A549 (cell line): ENCODE data around the gene LPO. TPM values are rescaled to one million over a fixed set of nuclear protein-coding genes. Genes with fewer than 3 reads are reported as not detected.

ENCODE experiments used
- ATAC-seq, 2 experiments: fragments of 200-7000 bp in 1 of 2; fragments of >200 bp in 1 of 2; cut with Nextera tagmentation in 1 of 2; cut with Tn5 transposase in 1 of 2; 3 replicates each; pipeline versions ENCODE4 v1.8.0 to v1.9.1; 2018 to 2020; ENCODE audit warnings: mild to moderate bottlenecking in 1 of 2, moderate library complexity in 1 of 2
- CTCF ChIA-PET: fragments of 300-600 bp; sonication (Branson Sonifier 250); formaldehyde crosslinking; extraction: SDS; loops from one replicate; lab custom pipeline; 2021; ENCODE audit warnings: antibody characterized with exemption, inconsistent platforms; lab: Yijun Ruan, JAX
- POLR2A ChIA-PET: fragments of 350-600 bp; formaldehyde crosslinking; extraction: SDS; loops from one replicate; lab custom pipeline; 2021; ENCODE audit warnings: antibody characterized with exemption, inconsistent platforms; lab: Yijun Ruan, JAX
- DNase-seq, 2 experiments: peaks; one replicate each; pipeline versions ENCODE4 v3.0.0 to v3.0.0-alpha.2; 2011 to 2016; ENCODE audit warnings: low read depth in 1 of 2, low spot score in 1 of 2
- FAIRE-seq: peaks from 2 replicates; lab custom pipeline; 2011; peaks lifted over from hg19 to GRCh38; lab: Jason Lieb, UNC
- H3K27ac ChIP-seq, 2 experiments: fragments of >200 bp; sonication (Bioruptor Twin); formaldehyde crosslinking; 3 replicates each; pipeline ENCODE4 v1.5.1; 2016 to 2017
- H3K4me1 ChIP-seq: fragments of >200 bp; sonication (Bioruptor Twin); formaldehyde crosslinking; 3 replicates; pipeline ENCODE4 v1.6.1; 2016
- H3K4me2 ChIP-seq: fragments of >200 bp; sonication (Bioruptor Twin); formaldehyde crosslinking; 3 replicates; pipeline ENCODE4 v1.6.1; 2016
- H3K4me3 ChIP-seq: fragments of >200 bp; sonication (Bioruptor Twin); formaldehyde crosslinking; 3 replicates; pipeline ENCODE4 v1.5.1; 2016
- H3K9me3 ChIP-seq: fragments of >200 bp; sonication (Bioruptor Twin); formaldehyde crosslinking; 3 replicates; pipeline ENCODE4 v1.6.1; 2016
- CHD2 ChIP-seq: fragments of 150-350 bp; IDR thresholded peaks from 2 replicates; pipeline ENCODE4 v1.6.1; 2014; ENCODE audit warnings: low read length; ENCODE audit not compliant: partially characterized antibody
- CHD4 ChIP-seq: fragments of 200-600 bp; sonication (generic); IDR thresholded peaks from 2 replicates; pipeline ENCODE4 v1.6.1; 2016; ENCODE audit warnings: antibody characterized with exemption, mild to moderate bottlenecking, borderline replicate concordance
- EHF ChIP-seq: fragments of 250-450 bp; sonication (Bioruptor Pico); IDR thresholded peaks from 2 replicates; pipeline ENCODE4 v1.5.0; 2020; ENCODE audit warnings: mild to moderate bottlenecking
- EHMT2 ChIP-seq: fragments of 200-600 bp; sonication (generic); IDR thresholded peaks from 2 replicates; pipeline ENCODE4 v1.6.1; 2016; ENCODE audit warnings: antibody characterized with exemption, low read depth, mild to moderate bottlenecking, moderate library complexity
- ELK1 ChIP-seq: fragments of 150-350 bp; IDR thresholded peaks from 2 replicates; pipeline ENCODE4 v1.6.1; 2014; ENCODE audit warnings: low read depth, mild to moderate bottlenecking, low read length
- FOSB ChIP-seq: fragments of 250-450 bp; sonication (Bioruptor Pico); IDR thresholded peaks from 2 replicates; pipeline ENCODE4 v1.5.0; 2020; ENCODE audit warnings: mild to moderate bottlenecking, moderate library complexity
- FOSL2 ChIP-seq, 2 experiments: fragments of 450-650 bp in 1 of 2; fragments of >200 bp in 1 of 2; sonication (Bioruptor Twin) in 1 of 2; formaldehyde crosslinking; IDR thresholded peaks; 2 replicates each; pipeline versions ENCODE4 v1.5.0 to v1.6.1; 2016 to 2020; ENCODE audit warnings: mild to moderate bottlenecking in 1 of 2, moderate library complexity in 1 of 2
- HEYL ChIP-seq: fragments of 250-450 bp; sonication (Bioruptor Pico); IDR thresholded peaks from 2 replicates; pipeline ENCODE4 v1.8.0; 2021; ENCODE audit warnings: mild to moderate bottlenecking, moderate library complexity
- HOXA7 ChIP-seq: fragments of 250-450 bp; sonication (Bioruptor Pico); IDR thresholded peaks from 2 replicates; pipeline ENCODE4 v1.5.0; 2020; ENCODE audit warnings: mild to moderate bottlenecking, moderate library complexity
- HOXB13 ChIP-seq: fragments of 250-450 bp; sonication (Bioruptor Pico); IDR thresholded peaks from 2 replicates; pipeline ENCODE4 v1.5.0; 2020; ENCODE audit warnings: low read depth, mild to moderate bottlenecking, moderate library complexity
- HOXB5 ChIP-seq: fragments of 250-450 bp; sonication (Bioruptor Pico); IDR thresholded peaks from 2 replicates; pipeline ENCODE4 v1.5.0; 2020; ENCODE audit warnings: mild to moderate bottlenecking, moderate library complexity
- JUN ChIP-seq, 2 experiments: fragments of >200 bp; sonication (Bioruptor Twin); formaldehyde crosslinking; IDR thresholded peaks; 2 replicates in 1 of 2; 3 replicates in 1 of 2; pipeline ENCODE4 v1.6.1; 2016 to 2017
- KDM1A ChIP-seq: fragments of 200-600 bp; sonication (generic); IDR thresholded peaks from 2 replicates; pipeline ENCODE4 v1.6.1; 2016; ENCODE audit warnings: low read depth, mild to moderate bottlenecking
- MAFK ChIP-seq: fragments of 450-650 bp; IDR thresholded peaks from 2 replicates; pipeline ENCODE4 v1.6.1; 2014; ENCODE audit not compliant: partially characterized antibody
- MAZ ChIP-seq: fragments of 150-350 bp; IDR thresholded peaks from 2 replicates; pipeline ENCODE4 v1.6.1; 2014; ENCODE audit warnings: antibody characterized with exemption, low read depth, low read length, borderline replicate concordance
- MYC ChIP-seq: IDR thresholded peaks from 2 replicates; pipeline ENCODE4 v1.6.1; 2012; ENCODE audit warnings: mild to moderate bottlenecking, inconsistent platforms, low read length, improper control_type of control experiment, borderline replicate concordance
- NFE2L2 ChIP-seq: fragments of 150-350 bp; conservative IDR thresholded peaks from 2 replicates; pipeline ENCODE4 v1.6.1; 2014; ENCODE audit warnings: low read length
- NPAS2 ChIP-seq: fragments of 250-450 bp; sonication (Bioruptor Pico); IDR thresholded peaks from 2 replicates; pipeline ENCODE4 v1.8.0; 2022; ENCODE audit warnings: mild to moderate bottlenecking, moderate library complexity, borderline replicate concordance
- PHF8 ChIP-seq: fragments of 200-600 bp; sonication (generic); IDR thresholded peaks from 2 replicates; pipeline ENCODE4 v1.6.1; 2016; ENCODE audit warnings: low read depth, mild to moderate bottlenecking, antibody characterized with exemption, moderate library complexity, borderline replicate concordance
- POLR2AphosphoS2 ChIP-seq: conservative IDR thresholded peaks from 2 replicates; pipeline ENCODE4 v1.6.1; 2012; ENCODE audit warnings: low read length, improper control_type of control experiment, inconsistent platforms
- RAD21 ChIP-seq, 2 experiments: fragments of >200 bp in 1 of 2; sonication (Bioruptor Twin) in 1 of 2; formaldehyde crosslinking in 1 of 2; IDR thresholded peaks in 1 of 2; conservative IDR thresholded peaks in 1 of 2; 2 replicates in 1 of 2; 3 replicates in 1 of 2; pipeline ENCODE4 v1.6.1; 2012 to 2018; ENCODE audit warnings: inconsistent platforms in 1 of 2
- TP53 ChIP-seq: fragments of 250-450 bp; sonication (Bioruptor Pico); IDR thresholded peaks from 2 replicates; pipeline ENCODE4 v1.5.0; 2021; ENCODE audit warnings: mild to moderate bottlenecking, moderate library complexity
- ZNF302 ChIP-seq: fragments of 250-450 bp; sonication (Bioruptor Pico); IDR thresholded peaks from 2 replicates; pipeline ENCODE4 v1.9.0; 2021; ENCODE audit warnings: inconsistent platforms, mild to moderate bottlenecking, moderate library complexity
- ZSCAN20 ChIP-seq: fragments of 250-450 bp; sonication (Bioruptor Pico); IDR thresholded peaks from 2 replicates; pipeline ENCODE4 v1.8.0; 2022; ENCODE audit warnings: mild to moderate bottlenecking, moderate library complexity
- WGBS: methylation state at CpG from one replicate; pipeline ENCODE4 v1.1.6; 2017; ENCODE audit errors: missing lambda C conversion rate; 5-methylcytosine and 5-hydroxymethylcytosine counted together
- polyA plus RNA-seq, 4 experiments: library from polyadenylated mRNA; depleted of rRNA in 3 of 4; stranded (reverse); fragments of >200 nt; fragmentation: RNase III in 1 of 4; extraction: RNeasy Plus Mini Kit Qiagen cat#74134 plus additional on column Dnase treatment in 1 of 4; gene quantifications; 2 replicates in 3 of 4; 3 replicates in 1 of 4; pipeline ENCODE4 v1.2.3, GENCODE V29; 2011 to 2017
- TF ChIP-seq, protein P1 (sequence below): fragments of 250-450 bp; sonication (Bioruptor Pico); IDR thresholded peaks from 2 replicates; pipeline ENCODE4 v1.5.0; 2021; ENCODE audit warnings: mild to moderate bottlenecking, moderate library complexity, borderline replicate concordance
- TF ChIP-seq, protein P2 (sequence below): IDR thresholded peaks from 2 replicates; pipeline ENCODE4 v1.6.1; 2012
- TF ChIP-seq, protein P3 (sequence below): fragments of 250-450 bp; sonication (Bioruptor Pico); IDR thresholded peaks from 2 replicates; pipeline ENCODE4 v1.5.0; 2020; ENCODE audit warnings: low read depth, mild to moderate bottlenecking, moderate library complexity
- TF ChIP-seq, protein P4 (sequence below): fragments of >200 bp; sonication (Bioruptor Twin); formaldehyde crosslinking; IDR thresholded peaks from 2 replicates; pipeline ENCODE4 v1.6.1; 2016

Gene LPO
- polyA plus RNA-seq, 2 of the 4 experiments (the other 2 are of a cell fraction), result not detected

GRCh38 chr17:58315281-58315711 is 76.9 kb downstream of the LPO start:
- FAIRE-seq (no peak), DNase-seq (no peak), ATAC-seq (no peak)
- Histone ChIP-seq H3K9me3 (no peaks in the 10 kb centered on the region), H3K4me2 (no peak overlapping the region), H3K4me3 (no peak overlapping the region), H3K4me1 (peaks cover 6% of the 10 kb centered on the region; the same call in 2 of the 3 replicates), H3K27ac (no peak overlapping the region)
- POLR2A ChIA-PET, result no interaction called here
- WGBS, result 45% methylated on average over 6 of the region's 6 CpGs
- TF ChIP-seq, protein P1, sequence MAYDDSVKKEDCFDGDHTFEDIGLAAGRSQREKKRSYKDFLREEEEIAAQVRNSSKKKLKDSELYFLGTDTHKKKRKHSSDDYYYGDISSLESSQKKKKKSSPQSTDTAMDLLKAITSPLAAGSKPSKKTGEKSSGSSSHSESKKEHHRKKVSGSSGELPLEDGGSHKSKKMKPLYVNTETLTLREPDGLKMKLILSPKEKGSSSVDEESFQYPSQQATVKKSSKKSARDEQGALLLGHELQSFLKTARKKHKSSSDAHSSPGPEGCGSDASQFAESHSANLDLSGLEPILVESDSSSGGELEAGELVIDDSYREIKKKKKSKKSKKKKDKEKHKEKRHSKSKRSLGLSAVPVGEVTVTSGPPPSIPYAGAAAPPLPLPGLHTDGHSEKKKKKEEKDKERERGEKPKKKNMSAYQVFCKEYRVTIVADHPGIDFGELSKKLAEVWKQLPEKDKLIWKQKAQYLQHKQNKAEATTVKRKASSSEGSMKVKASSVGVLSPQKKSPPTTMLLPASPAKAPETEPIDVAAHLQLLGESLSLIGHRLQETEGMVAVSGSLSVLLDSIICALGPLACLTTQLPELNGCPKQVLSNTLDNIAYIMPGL, result no peak
- TF ChIP-seq HOXA7, result no peak
- TF ChIP-seq, protein P2, sequence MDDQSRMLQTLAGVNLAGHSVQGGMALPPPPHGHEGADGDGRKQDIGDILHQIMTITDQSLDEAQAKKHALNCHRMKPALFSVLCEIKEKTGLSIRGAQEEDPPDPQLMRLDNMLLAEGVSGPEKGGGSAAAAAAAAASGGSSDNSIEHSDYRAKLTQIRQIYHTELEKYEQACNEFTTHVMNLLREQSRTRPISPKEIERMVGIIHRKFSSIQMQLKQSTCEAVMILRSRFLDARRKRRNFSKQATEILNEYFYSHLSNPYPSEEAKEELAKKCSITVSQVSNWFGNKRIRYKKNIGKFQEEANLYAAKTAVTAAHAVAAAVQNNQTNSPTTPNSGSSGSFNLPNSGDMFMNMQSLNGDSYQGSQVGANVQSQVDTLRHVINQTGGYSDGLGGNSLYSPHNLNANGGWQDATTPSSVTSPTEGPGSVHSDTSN, result no peak
- no peak for TF ChIP-seq ELK1
- TF ChIP-seq MAFK, result no peak
- TF ChIP-seq MYC, result no peak
- TF ChIP-seq TP53 (CRISPR knock-in tag), result no peak
- TF ChIP-seq ZSCAN20, result no peak
- no peak for TF ChIP-seq HOXB5
- TF ChIP-seq PHF8, result no peak
- no peak for TF ChIP-seq MAZ
- TF ChIP-seq, protein P3, sequence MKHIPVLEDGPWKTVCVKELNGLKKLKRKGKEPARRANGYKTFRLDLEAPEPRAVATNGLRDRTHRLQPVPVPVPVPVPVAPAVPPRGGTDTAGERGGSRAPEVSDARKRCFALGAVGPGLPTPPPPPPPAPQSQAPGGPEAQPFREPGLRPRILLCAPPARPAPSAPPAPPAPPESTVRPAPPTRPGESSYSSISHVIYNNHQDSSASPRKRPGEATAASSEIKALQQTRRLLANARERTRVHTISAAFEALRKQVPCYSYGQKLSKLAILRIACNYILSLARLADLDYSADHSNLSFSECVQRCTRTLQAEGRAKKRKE, result no peak
- no peak for TF ChIP-seq FOSL2 (IDR thresholded peaks at IDR 0.05)
- no peak for TF ChIP-seq FOSL2 (CRISPR knock-in tag; IDR thresholded peaks at IDR 0.05)
- no peak for TF ChIP-seq HEYL (CRISPR knock-in tag)
- TF ChIP-seq ZNF302, result no peak
- no peak for TF ChIP-seq NFE2L2
- no peak for TF ChIP-seq JUN (IDR thresholded peaks at IDR 0.05)
- CTCF ChIA-PET, result interaction anchor here (0.7 to 19.5 kb wide), 9 partner anchors 11 to 134 kb away, joined by 3 to 315 read pairs (median 65); partner anchors contain the start of genes RNF43 and TSPOAP1

GRCh38 chr17:58315750-58316149 is 77.4 kb downstream of the LPO start:
- FAIRE-seq, result no peak
- POLR2A ChIA-PET, result no interaction called here

More at GRCh38 chr17:58315750-58316149, 77.4 kb downstream of the LPO start:
- Histone ChIP-seq H3K4me2 (no peak overlapping the region), H3K27ac (no peak overlapping the region), H3K9me3 (no peaks in the 10 kb centered on the region), H3K4me1 (peaks cover 6% of the 10 kb centered on the region; the same call in 2 of the 3 replicates), H3K4me3 (no peak overlapping the region)
- CTCF ChIA-PET, result interaction anchor here (0.6 to 19.5 kb wide), 8 partner anchors 11 to 134 kb away, joined by 3 to 315 read pairs (median 72); partner anchors contain the start of genes RNF43 and TSPOAP1
- ATAC-seq (no peak), DNase-seq (no peak)
- 13% methylated on average over 4 of the region's 4 CpGs for WGBS
- TF ChIP-seq POLR2AphosphoS2 (no peak), FOSB (CRISPR knock-in tag) (no peak), EHF (no peak), HOXB13 (CRISPR knock-in tag) (no peak), CHD4 (no peak), EHMT2 (no peak), KDM1A (no peak), FOSL2 (IDR thresholded peaks at IDR 0.05) (no peak), FOSL2 (CRISPR knock-in tag; IDR thresholded peaks at IDR 0.05) (no peak), HOXB5 (no peak), HOXA7 (no peak), RAD21 (conservative IDR thresholded peaks at IDR 0.05 in 1 of 2, IDR thresholded peaks at IDR 0.05 in 1 of 2) (no peak), NPAS2 (CRISPR knock-in tag) (no peak), TP53 (CRISPR knock-in tag) (no peak), CHD2 (no peak)
- TF ChIP-seq, protein P3, result no peak
- TF ChIP-seq, protein P4, sequence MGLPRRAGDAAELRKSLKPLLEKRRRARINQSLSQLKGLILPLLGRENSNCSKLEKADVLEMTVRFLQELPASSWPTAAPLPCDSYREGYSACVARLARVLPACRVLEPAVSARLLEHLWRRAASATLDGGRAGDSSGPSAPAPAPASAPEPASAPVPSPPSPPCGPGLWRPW, result no peak
